ENCODE results near the gene ARL9.

Gene ARL9

DNA sequence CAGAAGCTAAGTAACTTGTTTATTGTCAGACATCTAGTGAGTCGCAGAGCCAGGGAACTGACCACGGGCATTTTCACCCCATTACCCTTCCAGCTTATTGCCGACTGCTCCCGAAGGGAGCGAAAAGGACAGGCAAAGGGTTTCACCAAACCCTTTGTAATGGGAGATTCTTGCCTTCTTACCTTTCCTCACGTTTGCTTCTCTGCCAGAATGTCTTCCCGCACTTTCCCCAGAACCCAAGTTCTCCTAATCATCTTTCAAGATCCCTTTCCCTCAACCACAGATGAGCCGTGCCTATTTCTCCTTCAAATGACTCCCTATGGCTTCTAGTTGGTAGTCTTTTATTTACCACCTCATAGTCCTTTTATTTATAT lies 38.7 kb upstream of the ARL9 start:
- no peak for DNase-seq (ENCODE audit: low read depth)
- no peak for TF ChIP-seq CTCF (conservative IDR thresholded peaks at IDR 0.05; ENCODE audit: low read depth, low read length)
- H3K4me3 ChIP-seq (ENCODE audit: low read length) = peak overlapping the region; percentile 82

DNA sequence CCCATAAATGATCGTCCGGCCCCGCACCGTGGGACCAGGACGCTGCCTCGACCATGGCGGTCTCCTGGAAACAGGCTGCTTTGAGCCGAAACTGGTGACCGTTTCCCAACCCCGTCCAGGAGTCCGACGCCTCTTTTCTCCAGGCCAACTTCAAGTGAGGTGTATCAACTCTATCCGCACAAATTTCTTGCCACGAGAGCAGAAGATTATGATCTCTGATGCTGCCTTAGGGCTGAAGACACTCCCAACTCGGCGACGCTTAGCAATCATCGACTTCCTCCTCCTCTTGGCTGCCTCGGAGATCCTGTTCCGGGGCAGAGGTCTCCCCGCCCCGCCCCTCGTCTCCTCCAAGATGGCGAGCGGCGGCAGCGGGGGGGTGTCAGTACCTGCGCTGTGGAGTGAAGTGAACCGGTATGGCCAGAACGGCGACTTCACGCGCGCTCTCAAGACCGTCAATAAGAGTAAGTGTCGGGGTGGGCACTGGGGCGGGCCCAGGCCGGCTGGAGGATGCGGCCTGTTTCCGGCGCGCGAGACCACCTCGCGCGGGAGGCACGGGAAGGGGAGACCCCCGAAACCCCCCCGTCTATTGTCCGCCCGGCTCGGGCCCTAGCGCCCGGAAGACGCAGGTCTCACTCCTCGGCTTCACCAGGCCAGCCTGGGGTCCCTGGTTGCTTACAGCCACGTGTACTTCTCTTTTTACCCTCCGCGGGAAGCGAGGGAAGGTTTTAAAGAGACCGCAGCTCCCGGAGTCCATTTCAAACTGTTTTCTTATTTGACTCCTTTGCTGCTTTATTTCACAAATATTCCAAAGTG lies 38.1 kb upstream of the ARL9 start, which contains the start of gene SRP72:
SRP72 (plus strand) TSS at position 334 of the 813 bp plus-strand sequence; CDS start at position 353, 19 bp downstream.
- peak within 1 kb of the TSS; percentile 82 for H3K4me3 ChIP-seq (ENCODE audit: low read length)
- DNase-seq (ENCODE audit: low read depth) = peak; percentile 79
- no peak for TF ChIP-seq CTCF (conservative IDR thresholded peaks at IDR 0.05; ENCODE audit: low read depth, low read length)

DNA sequence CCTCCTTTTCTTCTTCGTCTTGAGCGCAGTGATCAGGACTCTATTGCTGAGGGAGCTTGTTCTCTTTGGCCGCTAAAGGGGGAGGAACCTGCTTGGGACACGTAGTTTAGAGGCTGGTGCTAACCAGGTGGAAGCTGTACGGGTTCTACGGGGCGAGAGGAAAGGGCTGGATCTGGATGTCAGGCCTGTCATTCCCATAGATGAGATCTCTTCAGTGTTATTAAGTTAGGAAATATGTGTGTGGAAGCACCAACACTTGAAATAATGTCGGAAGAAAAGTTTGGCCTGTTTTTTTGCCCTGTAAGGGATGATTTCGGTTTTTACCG lies 37.5 kb upstream of the ARL9 start:
- peak overlapping the region; percentile 82 for H3K4me3 ChIP-seq (ENCODE audit: low read length)
- DNase-seq (ENCODE audit: low read depth) = no peak
- TF ChIP-seq CTCF (conservative IDR thresholded peaks at IDR 0.05; ENCODE audit: low read depth, low read length) = no peak

DNA sequence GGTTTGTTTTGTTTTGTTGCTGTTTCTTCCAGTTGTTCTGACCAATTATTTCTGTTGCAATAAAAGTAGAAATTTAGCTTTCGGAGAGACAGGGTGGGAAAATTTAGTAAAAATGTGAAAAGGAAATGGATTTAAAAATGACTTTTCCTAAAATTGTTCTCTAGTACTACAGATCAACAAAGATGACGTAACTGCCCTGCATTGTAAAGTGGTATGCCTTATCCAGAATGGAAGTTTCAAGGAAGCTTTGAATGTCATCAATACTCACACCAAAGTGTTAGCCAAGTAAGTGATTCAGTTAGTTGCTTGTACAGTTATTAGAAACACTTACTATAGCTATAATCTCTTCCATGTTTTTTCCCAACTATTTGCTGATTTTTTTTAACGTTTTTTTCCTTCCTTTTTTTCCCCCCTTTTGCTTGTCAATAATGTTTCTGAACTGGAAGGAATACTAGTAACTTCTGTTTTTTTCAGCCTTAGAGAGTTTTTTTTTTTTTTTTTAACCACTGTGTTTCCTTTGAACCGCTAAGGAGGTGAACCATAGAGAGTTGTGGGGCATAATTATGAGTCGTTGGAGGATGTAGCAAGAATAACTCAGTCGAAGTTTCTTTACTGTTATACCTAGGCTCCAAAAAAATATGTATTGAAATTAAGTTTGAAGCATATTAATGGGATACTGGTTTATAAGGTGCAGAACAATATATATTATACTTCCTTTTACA lies 35.9 kb upstream of the ARL9 start:
- no peak overlapping the region for H3K4me3 ChIP-seq (ENCODE audit: low read length)
- DNase-seq (ENCODE audit: low read depth) = no peak
- TF ChIP-seq CTCF (conservative IDR thresholded peaks at IDR 0.05; ENCODE audit: low read depth, low read length) = no peak

GRCh38 chr4:56475917-56476316 lies 29.7 kb upstream of the ARL9 start:
- TF ChIP-seq CTCF (conservative IDR thresholded peaks at IDR 0.05; ENCODE audit: low read depth, low read length) = no peak
- H3K4me3 ChIP-seq (ENCODE audit: low read length) = no peak overlapping the region
- DNase-seq (ENCODE audit: low read depth) = no peak

GRCh38 chr4:56477192-56477702 lies 28.3 kb upstream of the ARL9 start:
- H3K4me3 ChIP-seq (ENCODE audit: low read length) = no peak overlapping the region
- DNase-seq (ENCODE audit: low read depth) = no peak
- no peak for TF ChIP-seq CTCF (conservative IDR thresholded peaks at IDR 0.05; ENCODE audit: low read depth, low read length)
